Calu3 (cell line): Measurements from ENCODE around the gene TOR2A. TPM values are rescaled to one million over a fixed set of nuclear protein-coding genes. Genes with fewer than 3 reads are reported as not detected.

Source experiments
- BruUV-seq: library from RNA; stranded (reverse); fragments of 400-500 nt; replicated peaks from 2 replicates; lab custom pipeline; 2021; lab: Mats Ljungman, UMichigan
- CTCF ChIA-PET: fragments of 300-600 bp; sonication (Branson Sonifier 250); formaldehyde crosslinking; loops from one replicate; lab custom pipeline; 2022; ENCODE audit warnings: antibody characterized with exemption; lab: Charles Lee
- DNase-seq: peaks from one replicate; pipeline ENCODE4 v3.0.0; 2022
- H3K27ac Mint-ChIP-seq: one replicate; pipeline ENCODE4 v1.8.0; 2022; ENCODE audit warnings: mixed read lengths; ENCODE audit not compliant: unreplicated experiment
- H3K27me3 Mint-ChIP-seq: one replicate; pipeline ENCODE4 v1.8.0; 2022; ENCODE audit warnings: mixed read lengths; ENCODE audit not compliant: unreplicated experiment
- H3K36me3 Mint-ChIP-seq: one replicate; pipeline ENCODE4 v1.8.0; 2022; ENCODE audit warnings: mild to moderate bottlenecking, moderate library complexity, mixed read lengths; ENCODE audit not compliant: insufficient read depth, unreplicated experiment
- H3K4me1 Mint-ChIP-seq: one replicate; pipeline ENCODE4 v1.8.0; 2022; ENCODE audit warnings: mild to moderate bottlenecking, low read depth, mixed read lengths; ENCODE audit not compliant: unreplicated experiment
- H3K4me3 Mint-ChIP-seq: one replicate; pipeline ENCODE4 v1.8.0; 2022; ENCODE audit warnings: mild to moderate bottlenecking, low read depth, moderate library complexity, mixed read lengths; ENCODE audit not compliant: unreplicated experiment
- H3K9me3 Mint-ChIP-seq: one replicate; pipeline ENCODE4 v1.8.0; 2022; ENCODE audit warnings: low read depth, mixed read lengths; ENCODE audit not compliant: unreplicated experiment
- intact Hi-C: fragments of 100-400 bp; cut with micrococcal nuclease; formaldehyde crosslinking; loops from one replicate; pipeline ENCODE4 v1.10.0; 2022; ENCODE audit not compliant: unreplicated experiment
- total RNA-seq: library from RNA; stranded (reverse); gene quantifications from 2 replicates; pipeline ENCODE4 v1.2.3, GENCODE V29; 2022
- TF ChIP-seq, protein P1 (sequence below): fragments of 200-600 bp; IDR thresholded peaks from one replicate; pipeline ENCODE4 v1.8.0; 2022; ENCODE audit warnings: antibody characterized with exemption; ENCODE audit not compliant: unreplicated experiment

The TOR2A gene
- total RNA-seq, 1 experiment from 2014 or later: 7.6 TPM

DNA sequence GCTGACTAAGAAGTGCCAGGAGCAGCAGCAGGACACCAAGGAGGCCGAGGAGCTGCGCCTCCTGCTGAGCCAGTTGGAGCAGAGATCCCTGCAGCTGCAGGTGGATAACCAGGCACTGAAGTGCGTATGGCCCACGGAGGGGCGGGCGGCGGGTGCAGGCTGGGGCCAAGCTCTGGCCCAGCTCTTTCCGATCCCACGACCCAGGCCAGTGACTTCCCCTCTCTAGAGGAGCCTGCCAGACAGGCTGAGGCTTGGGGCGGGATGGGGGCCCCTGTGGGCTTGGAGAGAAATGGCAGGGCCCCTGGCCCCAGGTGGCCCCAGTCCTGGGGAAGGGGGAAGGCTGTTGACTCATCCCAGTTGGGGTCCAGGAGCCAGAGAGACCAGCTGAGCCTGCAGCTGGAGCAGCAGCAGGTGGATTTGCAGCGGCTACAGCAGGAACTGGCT, 23.2 kb downstream of the TOR2A start:
- TF ChIP-seq, protein P1, sequence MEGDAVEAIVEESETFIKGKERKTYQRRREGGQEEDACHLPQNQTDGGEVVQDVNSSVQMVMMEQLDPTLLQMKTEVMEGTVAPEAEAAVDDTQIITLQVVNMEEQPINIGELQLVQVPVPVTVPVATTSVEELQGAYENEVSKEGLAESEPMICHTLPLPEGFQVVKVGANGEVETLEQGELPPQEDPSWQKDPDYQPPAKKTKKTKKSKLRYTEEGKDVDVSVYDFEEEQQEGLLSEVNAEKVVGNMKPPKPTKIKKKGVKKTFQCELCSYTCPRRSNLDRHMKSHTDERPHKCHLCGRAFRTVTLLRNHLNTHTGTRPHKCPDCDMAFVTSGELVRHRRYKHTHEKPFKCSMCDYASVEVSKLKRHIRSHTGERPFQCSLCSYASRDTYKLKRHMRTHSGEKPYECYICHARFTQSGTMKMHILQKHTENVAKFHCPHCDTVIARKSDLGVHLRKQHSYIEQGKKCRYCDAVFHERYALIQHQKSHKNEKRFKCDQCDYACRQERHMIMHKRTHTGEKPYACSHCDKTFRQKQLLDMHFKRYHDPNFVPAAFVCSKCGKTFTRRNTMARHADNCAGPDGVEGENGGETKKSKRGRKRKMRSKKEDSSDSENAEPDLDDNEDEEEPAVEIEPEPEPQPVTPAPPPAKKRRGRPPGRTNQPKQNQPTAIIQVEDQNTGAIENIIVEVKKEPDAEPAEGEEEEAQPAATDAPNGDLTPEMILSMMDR: no peak
- Mint-ChIP-seq H3K9me3 (no peaks in the 10 kb centered on the region), H3K27me3 (no peaks in the 10 kb centered on the region), H3K4me3 (no peak overlapping the region), H3K27ac (no peak overlapping the region), H3K4me1 (no peaks in the 10 kb centered on the region), H3K36me3 (peaks cover 53% of the 10 kb centered on the region)
- BruUV-seq: no TSS peak
- intact Hi-C loops: no loop called here
- DNase-seq: no peak
- CTCF ChIA-PET: no interaction called here

DNA sequence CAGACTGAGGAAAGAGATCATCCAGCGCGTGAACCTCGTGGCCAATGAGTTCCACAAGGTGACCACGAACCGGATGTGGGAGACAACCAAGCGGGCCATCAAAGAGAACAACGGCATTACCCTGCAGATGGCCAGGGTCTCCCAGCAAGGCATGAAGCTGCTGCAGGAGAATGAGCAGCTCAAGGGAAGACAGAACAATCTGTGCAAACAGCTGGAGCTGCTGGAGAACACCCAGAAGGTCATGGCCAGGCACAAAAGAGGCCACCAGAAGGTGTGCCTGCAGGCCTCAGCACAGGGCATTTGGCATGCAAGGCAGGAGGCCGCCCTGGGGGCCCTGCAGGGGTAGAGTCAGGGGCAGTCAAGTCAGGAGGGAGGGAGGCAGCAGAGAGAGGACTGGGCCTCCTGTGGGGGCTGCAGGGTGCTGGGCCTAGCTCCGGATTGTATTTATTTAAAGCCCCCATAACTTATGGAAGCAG, 23.8 kb downstream of the TOR2A start:
- Mint-ChIP-seq H3K9me3 (no peaks in the 10 kb centered on the region), H3K4me1 (no peaks in the 10 kb centered on the region), H3K4me3 (no peak overlapping the region), H3K27ac (no peak overlapping the region), H3K36me3 (peaks cover 55% of the 10 kb centered on the region), H3K27me3 (no peaks in the 10 kb centered on the region)
- no peak for DNase-seq
- no TSS peak for BruUV-seq
- CTCF ChIA-PET: no interaction called here
- TF ChIP-seq, protein P1: no peak
- intact Hi-C loops: no loop called here

DNA sequence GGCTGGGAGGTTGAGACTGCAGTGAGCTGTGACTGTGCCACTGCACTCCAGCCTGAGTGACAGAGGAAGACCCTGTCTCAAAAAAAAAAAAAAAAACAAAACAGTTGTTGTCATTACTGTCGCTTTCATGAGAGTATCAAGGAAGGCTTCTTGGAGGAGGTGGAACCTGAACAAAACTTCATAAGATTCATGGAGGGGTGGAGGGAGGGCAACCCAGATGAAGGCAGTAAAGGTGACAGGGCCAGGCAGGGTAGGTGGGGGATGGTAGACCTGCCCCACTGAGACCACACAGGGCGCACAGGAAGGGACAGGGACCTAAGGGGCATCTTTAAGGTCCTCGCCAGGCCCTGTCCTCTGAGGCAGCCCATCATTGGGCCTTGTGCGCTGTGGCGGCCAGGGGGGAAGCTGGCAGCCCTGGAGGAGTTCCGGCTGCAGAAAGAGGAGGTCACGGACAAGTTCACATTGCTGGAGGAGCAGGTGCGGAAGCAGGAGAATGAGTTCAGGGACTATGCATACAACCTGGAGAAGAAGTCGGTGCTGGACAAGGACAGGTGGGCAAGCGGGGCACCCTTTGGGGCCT, 24.8 kb downstream of the TOR2A start:
- no TSS peak for BruUV-seq
- Mint-ChIP-seq H3K27ac (no peak overlapping the region), H3K9me3 (no peaks in the 10 kb centered on the region), H3K36me3 (peaks cover 45% of the 10 kb centered on the region), H3K4me1 (no peaks in the 10 kb centered on the region), H3K4me3 (no peak overlapping the region), H3K27me3 (no peaks in the 10 kb centered on the region)
- intact Hi-C loops: no loop called here
- TF ChIP-seq, protein P1: no peak
- no peak for DNase-seq
- CTCF ChIA-PET: no interaction called here

DNA sequence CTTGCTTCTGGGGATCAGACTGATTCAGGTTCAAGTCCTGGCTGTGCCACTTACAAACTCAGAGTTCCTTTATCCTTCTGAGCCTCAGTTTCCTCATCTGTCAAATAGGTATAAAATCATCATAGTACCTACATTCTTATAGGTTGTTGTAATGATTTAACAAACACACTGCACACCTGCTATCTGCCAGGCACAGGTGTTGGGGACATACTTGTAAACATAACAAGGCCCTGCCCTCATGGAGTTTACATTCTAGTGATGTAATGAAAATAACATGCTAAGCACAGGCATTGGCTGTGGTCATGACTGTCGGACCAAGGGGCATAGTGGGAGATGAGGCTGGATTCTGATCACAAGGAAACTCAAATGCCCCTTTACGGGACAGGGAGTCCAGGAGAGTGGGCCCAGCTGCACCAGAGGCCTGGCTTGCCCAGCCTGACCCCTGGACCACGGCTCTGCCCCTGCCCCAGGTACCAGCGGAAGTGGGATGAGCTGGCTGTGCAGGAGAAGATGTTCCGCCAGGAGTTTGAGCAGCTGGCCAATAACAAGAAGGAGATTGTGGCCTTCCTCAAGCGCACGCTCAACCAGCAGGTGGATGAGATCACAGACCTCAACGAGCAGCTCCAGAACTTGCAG, 26.0 kb downstream of the TOR2A start:
- no peak overlapping the region for H3K4me3 Mint-ChIP-seq
- H3K4me1 Mint-ChIP-seq: no peaks in the 10 kb centered on the region
- H3K36me3 Mint-ChIP-seq: peaks cover 33% of the 10 kb centered on the region
- no peak for DNase-seq
- intact Hi-C loops: no loop called here
- no peak overlapping the region for H3K27ac Mint-ChIP-seq
- TF ChIP-seq, protein P1: no peak
- H3K9me3 Mint-ChIP-seq: no peaks in the 10 kb centered on the region
- no TSS peak for BruUV-seq
- no peaks in the 10 kb centered on the region for H3K27me3 Mint-ChIP-seq
- CTCF ChIA-PET: no interaction called here
